ENCODE data around the gene ATP10B.
"Not testable (repeated sequence)": the region's sequence is repeated elsewhere in the genome, so short reads cannot be mapped to it uniquely, and the experiment has no call there.

ATP10B gene

GRCh38 chr5:160720822-160721221 is 131.2 kb downstream of the ATP10B start:
- Histone ChIP-seq H3K27me3 (ENCODE audit: low read length) (no peaks in the 10 kb centered on the region), H3K79me2 (ENCODE audit: insufficient read depth, low read length) (no peaks in the 10 kb centered on the region), H3K4me3 (ENCODE audit: insufficient read depth, low read length, poor library complexity, severe bottlenecking) (no peak overlapping the region), H3K36me3 (ENCODE audit: low read length) (no peaks in the 10 kb centered on the region), H3K27ac (ENCODE audit: low read depth, low read length) (no peak overlapping the region), H4K20me1 (ENCODE audit: low read depth, low read length) (no peaks in the 10 kb centered on the region), H3K9me3 (ENCODE audit: insufficient read depth, low read length) (no peaks in the 10 kb centered on the region), H2AFZ (ENCODE audit: low read depth, low read length, severe bottlenecking) (no peak overlapping the region), H3F3A (ENCODE audit: insufficient read depth) (no peaks in the 10 kb centered on the region), H3K4me2 (ENCODE audit: low read depth, low read length, poor library complexity, severe bottlenecking) (no peak overlapping the region), H3K9ac (ENCODE audit: low read length) (no peak overlapping the region), H3K9me2 (replicated peaks; ENCODE audit: insufficient read depth, low read length) (no peaks in the 10 kb centered on the region)
- TF ChIP-seq EZH2phosphoT487 (conservative IDR thresholded peaks at IDR 0.05; ENCODE audit: low read length) (no peak), CTCF (IDR thresholded peaks at IDR 0.05; ENCODE audit: insufficient read depth, low read length, poor library complexity, severe bottlenecking) (no peak)

GRCh38 chr5:160715508-160715907 is 136.5 kb downstream of the ATP10B start:
- not testable (repeated sequence) for H4K20me1 ChIP-seq (ENCODE audit: low read depth, low read length)

GRCh38 chr5:160703547-160704189 is 148.3 kb downstream of the ATP10B start:
- TF ChIP-seq CTCF (IDR thresholded peaks at IDR 0.05; ENCODE audit: insufficient read depth, low read length, poor library complexity, severe bottlenecking) (no peak), EZH2phosphoT487 (conservative IDR thresholded peaks at IDR 0.05; ENCODE audit: low read length) (no peak)

More at GRCh38 chr5:160715508-160715907, 136.5 kb downstream of the ATP10B start:
- H3K79me2 ChIP-seq (ENCODE audit: insufficient read depth, low read length); H3K4me2 ChIP-seq (ENCODE audit: low read depth, low read length, poor library complexity, severe bottlenecking); H3K27me3 ChIP-seq (ENCODE audit: low read length); H3K27ac ChIP-seq (ENCODE audit: low read depth, low read length); H3F3A ChIP-seq (ENCODE audit: insufficient read depth); H2AFZ ChIP-seq (ENCODE audit: low read depth, low read length, severe bottlenecking); H3K36me3 ChIP-seq (ENCODE audit: low read length); H3K9me2 ChIP-seq (replicated peaks; ENCODE audit: insufficient read depth, low read length); H3K4me3 ChIP-seq (ENCODE audit: insufficient read depth, low read length, poor library complexity, severe bottlenecking); H3K9me3 ChIP-seq (ENCODE audit: insufficient read depth, low read length); H3K9ac ChIP-seq (ENCODE audit: low read length): not testable (repeated sequence)

GRCh38 chr5:160702934-160703333 is 149.1 kb downstream of the ATP10B start:
- Histone ChIP-seq H3K9me2 (replicated peaks; ENCODE audit: insufficient read depth, low read length) (no peaks in the 10 kb centered on the region), H2AFZ (ENCODE audit: low read depth, low read length, severe bottlenecking) (no peak overlapping the region), H3K27me3 (ENCODE audit: low read length) (no peaks in the 10 kb centered on the region), H3K79me2 (ENCODE audit: insufficient read depth, low read length) (no peaks in the 10 kb centered on the region), H3K27ac (ENCODE audit: low read depth, low read length) (no peak overlapping the region), H3K9ac (ENCODE audit: low read length) (no peak overlapping the region), H3K4me3 (ENCODE audit: insufficient read depth, low read length, poor library complexity, severe bottlenecking) (no peak overlapping the region), H3K36me3 (ENCODE audit: low read length) (no peaks in the 10 kb centered on the region), H3K9me3 (ENCODE audit: insufficient read depth, low read length) (no peaks in the 10 kb centered on the region), H3F3A (ENCODE audit: insufficient read depth) (no peaks in the 10 kb centered on the region), H4K20me1 (ENCODE audit: low read depth, low read length) (no peaks in the 10 kb centered on the region), H3K4me2 (ENCODE audit: low read depth, low read length, poor library complexity, severe bottlenecking) (no peak overlapping the region)
- TF ChIP-seq EZH2phosphoT487 (conservative IDR thresholded peaks at IDR 0.05; ENCODE audit: low read length) (no peak), CTCF (IDR thresholded peaks at IDR 0.05; ENCODE audit: insufficient read depth, low read length, poor library complexity, severe bottlenecking) (no peak)

More at GRCh38 chr5:160703547-160704189, 148.3 kb downstream of the ATP10B start:
- no peaks in the 10 kb centered on the region for H3K9me2 ChIP-seq (replicated peaks; ENCODE audit: insufficient read depth, low read length)
- H3K4me3 ChIP-seq (ENCODE audit: insufficient read depth, low read length, poor library complexity, severe bottlenecking), result no peak overlapping the region
- no peaks in the 10 kb centered on the region for H3K27me3 ChIP-seq (ENCODE audit: low read length)
- H3K27ac ChIP-seq (ENCODE audit: low read depth, low read length), result no peak overlapping the region
- H3K9ac ChIP-seq (ENCODE audit: low read length), result no peak overlapping the region
- H3F3A ChIP-seq (ENCODE audit: insufficient read depth), result no peaks in the 10 kb centered on the region
- no peak overlapping the region for H2AFZ ChIP-seq (ENCODE audit: low read depth, low read length, severe bottlenecking)
- no peaks in the 10 kb centered on the region for H3K79me2 ChIP-seq (ENCODE audit: insufficient read depth, low read length)
- H4K20me1 ChIP-seq (ENCODE audit: low read depth, low read length), result no peaks in the 10 kb centered on the region
- H3K36me3 ChIP-seq (ENCODE audit: low read length), result no peaks in the 10 kb centered on the region
- no peaks in the 10 kb centered on the region for H3K9me3 ChIP-seq (ENCODE audit: insufficient read depth, low read length)
- no peak overlapping the region for H3K4me2 ChIP-seq (ENCODE audit: low read depth, low read length, poor library complexity, severe bottlenecking)
